ENCODE measurements around the gene TEKT5.
"Not testable (repeated sequence)": the region's sequence is repeated elsewhere in the genome, so short reads cannot be mapped to it uniquely, and the experiment has no call there.

Gene TEKT5

GRCh38 chr16:10684511-10685151 is 10.1 kb downstream of the TEKT5 start:
- no peak for DNase-seq (ENCODE audit: low spot score)

DNA sequence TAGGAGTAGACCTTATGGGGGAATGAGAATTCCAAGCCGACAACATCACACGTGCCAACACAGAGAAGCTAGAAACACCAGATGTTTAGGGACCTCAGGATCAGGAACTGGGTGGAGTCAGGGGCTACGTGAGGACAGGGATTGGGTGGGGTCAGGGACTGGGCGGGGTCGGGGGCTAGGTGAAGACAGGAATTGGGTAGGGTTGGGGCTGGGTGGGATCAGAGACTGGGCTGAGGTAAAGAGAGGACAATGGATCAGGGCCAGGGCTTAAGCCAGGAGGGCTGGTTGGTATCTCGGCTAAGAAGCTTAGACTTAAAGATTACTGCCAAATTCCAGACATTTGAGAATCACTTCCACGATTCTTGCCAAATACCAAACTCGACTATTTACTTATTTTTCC is 11.6 kb downstream of the TEKT5 start:
- DNase-seq (ENCODE audit: low spot score) = no peak

GRCh38 chr16:10682604-10683003 is 12.1 kb downstream of the TEKT5 start:
- no peak for DNase-seq (ENCODE audit: low spot score)

- no peak for DNase-seq (ENCODE audit: low spot score)
Measured at GRCh38 chr16:10681310-10682308, 13.1 kb downstream of the TEKT5 start.

DNA sequence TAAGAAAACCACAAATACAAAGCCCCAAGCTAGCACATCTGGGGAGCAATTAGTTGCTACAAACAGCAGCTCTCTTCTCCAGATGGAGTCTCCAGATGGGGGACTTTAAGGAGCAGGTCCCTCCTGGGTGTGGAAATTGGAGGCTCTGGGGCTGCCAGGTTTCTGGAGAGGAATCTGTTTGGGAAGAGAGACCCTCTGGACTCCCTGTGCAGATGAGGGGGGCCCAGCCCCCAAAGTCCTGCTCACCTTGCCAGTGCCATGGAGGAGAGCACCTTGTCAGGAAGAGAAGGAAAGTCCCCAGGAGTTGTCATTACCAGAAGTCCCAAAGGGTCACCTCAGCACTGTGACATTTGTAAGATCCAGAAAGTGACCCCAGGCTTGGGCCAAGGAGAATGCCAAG is 14.8 kb downstream of the TEKT5 start:
- no peak for DNase-seq (ENCODE audit: low spot score)

GRCh38 chr16:10679441-10679840 is 15.3 kb downstream of the TEKT5 start:
- DNase-seq (ENCODE audit: low spot score) = not testable (repeated sequence)

DNA sequence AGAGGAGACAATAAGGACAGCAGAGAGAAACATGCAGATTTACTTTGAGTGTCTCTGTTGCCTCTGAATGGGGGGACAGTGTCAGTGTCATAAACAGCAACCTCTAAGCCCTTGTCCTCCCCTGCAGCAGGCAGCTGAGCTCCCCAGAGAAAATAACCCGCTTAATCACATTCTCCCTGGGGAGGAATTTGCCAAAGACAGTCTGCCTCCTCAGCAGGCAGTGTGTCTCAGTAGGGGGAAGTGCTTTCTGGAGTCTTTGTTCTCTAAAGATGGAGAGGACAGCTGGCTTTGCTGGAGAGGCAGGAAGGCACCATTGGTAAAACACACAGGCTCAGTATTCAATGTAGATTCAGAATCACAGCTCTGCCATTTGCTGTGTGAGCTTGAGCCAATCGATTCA is 16.1 kb downstream of the TEKT5 start:
- DNase-seq (ENCODE audit: low spot score) = no peak

DNA sequence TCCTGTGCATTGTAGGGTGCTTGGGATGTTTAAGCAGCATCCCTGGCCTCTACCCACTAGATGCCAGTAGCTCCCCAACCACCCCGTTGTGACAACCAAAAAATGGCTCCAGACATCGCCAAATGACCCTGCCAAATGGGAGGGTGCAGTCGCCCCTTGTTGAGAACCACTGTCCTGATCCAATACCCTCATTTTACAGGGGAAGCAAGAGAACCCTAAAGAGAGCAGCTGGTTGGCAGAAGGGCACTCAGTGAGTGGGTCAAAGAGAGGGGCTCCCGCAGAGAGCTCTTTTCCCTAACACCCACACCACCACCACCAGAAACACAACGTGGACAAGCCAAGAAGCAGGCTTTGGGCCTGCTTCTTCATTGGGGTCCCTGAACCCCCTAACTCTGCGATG is 18.4 kb downstream of the TEKT5 start:
- DNase-seq (ENCODE audit: low spot score) = no peak

GRCh38 chr16:10675861-10676260 is 18.9 kb downstream of the TEKT5 start:
- no peak for DNase-seq (ENCODE audit: low spot score)

DNA sequence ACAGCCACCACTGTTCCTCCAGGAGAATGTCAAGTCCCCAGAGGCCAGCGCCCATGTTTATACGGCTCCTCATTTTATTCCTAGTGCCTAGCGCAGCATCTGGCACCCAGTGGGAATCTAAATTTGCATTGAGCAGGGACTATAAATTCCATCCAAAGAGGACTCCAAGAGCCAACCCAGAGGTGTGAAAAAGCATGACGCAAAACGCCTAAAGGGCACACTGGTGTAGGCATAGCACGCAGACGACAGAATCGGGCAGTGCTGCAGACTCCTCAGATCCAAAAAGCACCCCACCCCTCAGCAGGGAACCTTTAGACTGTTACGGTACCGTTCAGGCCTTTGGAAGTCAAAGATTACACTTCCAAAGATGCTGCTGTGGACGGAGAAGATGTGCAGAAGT is 19.5 kb downstream of the TEKT5 start:
- no peak for DNase-seq (ENCODE audit: low spot score)

GRCh38 chr16:10671729-10672128 is 23.0 kb downstream of the TEKT5 start:
- no peak for DNase-seq (ENCODE audit: low spot score)

DNA sequence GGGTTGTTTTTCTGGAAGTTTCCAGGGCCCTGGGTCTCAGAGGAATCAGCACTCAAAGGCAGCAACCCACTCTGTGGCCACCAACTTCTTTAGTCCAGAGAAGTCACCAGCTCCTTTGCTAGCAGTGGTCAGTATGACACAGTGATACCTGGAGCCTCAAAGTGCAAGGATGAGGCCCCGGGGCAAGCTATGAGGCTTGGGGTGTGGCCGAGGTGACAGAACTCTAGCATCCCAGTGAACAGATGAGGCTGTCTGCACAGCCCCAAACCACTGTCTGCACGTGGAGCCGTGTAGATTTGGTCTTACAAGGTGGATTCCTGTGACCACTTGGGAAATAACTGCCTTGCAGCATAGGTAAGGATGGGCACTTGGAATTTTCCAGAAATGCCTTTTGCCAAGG is 24.9 kb downstream of the TEKT5 start:
- no peak for DNase-seq (ENCODE audit: low spot score)

- DNase-seq (ENCODE audit: low spot score) = peak; percentile 53
Measured at GRCh38 chr16:10668322-10669045, 26.2 kb downstream of the TEKT5 start.

- no peak for DNase-seq (ENCODE audit: low spot score)
Measured at GRCh38 chr16:10667239-10667638, 27.5 kb downstream of the TEKT5 start.

- no peak for DNase-seq (ENCODE audit: low spot score)
Measured at GRCh38 chr16:10666291-10666690, 28.4 kb downstream of the TEKT5 start.

- DNase-seq (ENCODE audit: low spot score) = no peak
Measured at GRCh38 chr16:10665166-10665565, 29.6 kb downstream of the TEKT5 start.

GRCh38 chr16:10664720-10665126 is 30.0 kb downstream of the TEKT5 start:
- DNase-seq (ENCODE audit: low spot score) = no peak

- no peak for DNase-seq (ENCODE audit: low spot score)
Measured at GRCh38 chr16:10663744-10664143, 31.0 kb downstream of the TEKT5 start.

- DNase-seq (ENCODE audit: low spot score) = no peak
Measured at GRCh38 chr16:10663146-10663545, 31.6 kb downstream of the TEKT5 start.

- no peak for DNase-seq (ENCODE audit: low spot score)
Measured at GRCh38 chr16:10662212-10662611, 32.5 kb downstream of the TEKT5 start.

DNA sequence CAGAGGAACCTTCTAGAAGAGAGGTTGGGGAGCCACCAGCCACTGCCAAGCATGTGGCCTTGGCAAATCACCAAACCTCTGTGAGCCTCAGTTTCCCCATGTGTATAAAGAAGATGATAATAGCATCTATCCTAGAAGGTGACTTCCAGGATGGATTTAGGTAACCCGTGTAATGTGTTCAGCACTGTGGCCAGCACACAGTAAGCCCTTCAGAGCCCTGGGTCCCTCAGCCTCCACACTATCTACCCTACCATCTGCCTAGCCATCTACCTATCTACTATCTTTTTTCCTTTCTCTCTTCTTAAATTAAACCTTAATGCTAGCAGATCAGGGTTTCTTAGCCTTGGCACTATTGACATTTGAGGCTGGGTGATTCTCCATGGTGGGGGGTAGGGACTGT is 33.0 kb downstream of the TEKT5 start:
- DNase-seq (ENCODE audit: low spot score) = no peak

GRCh38 chr16:10660950-10661635 is 33.6 kb downstream of the TEKT5 start:
- DNase-seq (ENCODE audit: low spot score) = no peak

All from germinal center (tissue), 1 donor.